Measurements from ENCODE around the gene PLXNA4. TPM values are rescaled to one million over a fixed set of nuclear protein-coding genes. Genes with fewer than 3 reads are reported as not detected.

Gene PLXNA4
- polyA plus RNA-seq, 1 donor (not counting 4 experiments of a cell fraction or from before 2014, with no cell fraction given), result 0.01 TPM

DNA sequence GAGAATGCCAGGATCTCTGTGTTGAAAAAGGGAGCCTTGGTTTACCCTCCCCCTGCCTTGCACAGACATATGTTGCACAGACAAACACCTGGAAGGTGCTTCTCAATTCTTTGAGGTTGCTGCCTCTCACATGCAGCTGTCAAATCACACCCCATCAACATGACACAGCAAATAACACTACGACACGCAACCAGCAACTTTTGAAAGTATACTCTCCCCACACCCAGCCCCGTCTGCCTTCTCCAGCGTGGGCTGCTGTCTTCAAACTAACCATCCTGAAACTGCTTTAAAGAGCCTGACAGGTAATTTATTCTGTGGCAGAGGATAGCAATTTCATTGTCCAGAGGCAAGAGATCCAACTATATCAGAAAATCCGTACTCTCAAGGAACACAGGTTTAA is 136.1 kb downstream of the PLXNA4 start:
- peaks cover 9% of the 10 kb centered on the region for H3K27me3 ChIP-seq (ENCODE audit: control insufficient read depth, extremely low read depth, insufficient read depth, low read length)
- H3K4me3 ChIP-seq (ENCODE audit: control insufficient read depth in 2 of 3, extremely low read depth in 1 of 3, insufficient read depth in 2 of 3, low read depth in 1 of 3, low read length in 3 of 3), result no peak overlapping the region
- H3K79me2 ChIP-seq (ENCODE audit: control insufficient read depth, insufficient read depth, low read length), result no peaks in the 10 kb centered on the region
- no peak overlapping the region for H3K4me2 ChIP-seq (ENCODE audit: control insufficient read depth, extremely low read depth, insufficient read depth, low read depth, low read length)
- no peak for TF ChIP-seq EZH2 (IDR thresholded peaks at IDR 0.05; ENCODE audit: low read length)
- TF ChIP-seq, protein P1, sequence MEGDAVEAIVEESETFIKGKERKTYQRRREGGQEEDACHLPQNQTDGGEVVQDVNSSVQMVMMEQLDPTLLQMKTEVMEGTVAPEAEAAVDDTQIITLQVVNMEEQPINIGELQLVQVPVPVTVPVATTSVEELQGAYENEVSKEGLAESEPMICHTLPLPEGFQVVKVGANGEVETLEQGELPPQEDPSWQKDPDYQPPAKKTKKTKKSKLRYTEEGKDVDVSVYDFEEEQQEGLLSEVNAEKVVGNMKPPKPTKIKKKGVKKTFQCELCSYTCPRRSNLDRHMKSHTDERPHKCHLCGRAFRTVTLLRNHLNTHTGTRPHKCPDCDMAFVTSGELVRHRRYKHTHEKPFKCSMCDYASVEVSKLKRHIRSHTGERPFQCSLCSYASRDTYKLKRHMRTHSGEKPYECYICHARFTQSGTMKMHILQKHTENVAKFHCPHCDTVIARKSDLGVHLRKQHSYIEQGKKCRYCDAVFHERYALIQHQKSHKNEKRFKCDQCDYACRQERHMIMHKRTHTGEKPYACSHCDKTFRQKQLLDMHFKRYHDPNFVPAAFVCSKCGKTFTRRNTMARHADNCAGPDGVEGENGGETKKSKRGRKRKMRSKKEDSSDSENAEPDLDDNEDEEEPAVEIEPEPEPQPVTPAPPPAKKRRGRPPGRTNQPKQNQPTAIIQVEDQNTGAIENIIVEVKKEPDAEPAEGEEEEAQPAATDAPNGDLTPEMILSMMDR (optimal IDR thresholded peaks at IDR 0.05 in 1 of 3, IDR thresholded peaks at IDR 0.05 in 1 of 3, conservative IDR thresholded peaks at IDR 0.05 in 1 of 3; ENCODE audit: extremely low read depth in 1 of 3, insufficient read depth in 2 of 3, low read length in 3 of 3), result no peak
- dilution Hi-C loops (cut with MboI; ENCODE audit: extremely low pct_ligation_motif_present, low sequenced_read_pairs), result no loop called here
- no peaks in the 10 kb centered on the region for H3K9me3 ChIP-seq (ENCODE audit: control insufficient read depth, low read depth, low read length)
- H3K9me1 ChIP-seq (ENCODE audit: control insufficient read depth, extremely low read depth, insufficient read depth, low read length), result no peaks in the 10 kb centered on the region
- no peak for DNase-seq (ENCODE audit: low read depth, low spot score)
- H4K20me1 ChIP-seq (ENCODE audit: control insufficient read depth, extremely low read depth, insufficient read depth, low read length), result no peaks in the 10 kb centered on the region
- no peaks in the 10 kb centered on the region for H3K4me1 ChIP-seq (ENCODE audit: control insufficient read depth, extremely low read depth, insufficient read depth, low read length)
- FAIRE-seq, result no peak
- H3K36me3 ChIP-seq (ENCODE audit: control insufficient read depth in 2 of 2, extremely low read depth in 1 of 2, insufficient read depth in 2 of 2, low read length in 2 of 2), result no peaks in the 10 kb centered on the region
- no peak overlapping the region for H3K27ac ChIP-seq (ENCODE audit: control insufficient read depth, insufficient read depth, low read length)
- no peak overlapping the region for H2AFZ ChIP-seq (ENCODE audit: control insufficient read depth, low read length)
- no peak overlapping the region for H3K9ac ChIP-seq (ENCODE audit: control insufficient read depth, extremely low read depth, insufficient read depth, low read length)

DNA sequence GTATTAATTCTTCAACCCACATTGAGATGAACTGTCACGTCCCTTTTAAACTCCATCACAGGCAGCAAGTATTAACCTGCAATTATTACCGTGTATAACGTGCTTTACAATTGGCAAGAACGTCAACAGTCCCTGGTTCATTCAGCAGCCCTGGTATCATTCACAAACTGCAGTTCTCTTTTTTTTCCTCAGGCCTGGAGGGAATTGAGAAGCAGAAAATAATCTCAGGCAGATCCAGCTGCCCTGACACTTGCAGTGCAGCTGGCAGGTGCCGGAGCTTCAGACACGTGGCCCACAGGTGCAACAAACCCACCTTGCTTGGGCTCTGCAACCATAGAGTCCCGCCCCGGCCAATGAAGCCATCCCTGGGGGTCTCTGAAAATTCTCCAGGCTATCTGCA is 137.3 kb downstream of the PLXNA4 start:
- H4K20me1 ChIP-seq (ENCODE audit: control insufficient read depth, extremely low read depth, insufficient read depth, low read length), result no peaks in the 10 kb centered on the region
- no peak overlapping the region for H3K4me3 ChIP-seq (ENCODE audit: control insufficient read depth in 2 of 3, extremely low read depth in 1 of 3, insufficient read depth in 2 of 3, low read depth in 1 of 3, low read length in 3 of 3)
- H3K27ac ChIP-seq (ENCODE audit: control insufficient read depth, insufficient read depth, low read length), result no peak overlapping the region
- no peaks in the 10 kb centered on the region for H3K9me1 ChIP-seq (ENCODE audit: control insufficient read depth, extremely low read depth, insufficient read depth, low read length)
- no peaks in the 10 kb centered on the region for H3K4me1 ChIP-seq (ENCODE audit: control insufficient read depth, extremely low read depth, insufficient read depth, low read length)
- H3K79me2 ChIP-seq (ENCODE audit: control insufficient read depth, insufficient read depth, low read length), result no peaks in the 10 kb centered on the region
- no peak overlapping the region for H2AFZ ChIP-seq (ENCODE audit: control insufficient read depth, low read length)
- H3K36me3 ChIP-seq (ENCODE audit: control insufficient read depth in 2 of 2, extremely low read depth in 1 of 2, insufficient read depth in 2 of 2, low read length in 2 of 2), result no peaks in the 10 kb centered on the region
- no peak for FAIRE-seq
- dilution Hi-C loops (cut with MboI; ENCODE audit: extremely low pct_ligation_motif_present, low sequenced_read_pairs), result no loop called here
- DNase-seq (ENCODE audit: low read depth, low spot score), result no peak
- TF ChIP-seq, protein P1 (optimal IDR thresholded peaks at IDR 0.05 in 1 of 3, IDR thresholded peaks at IDR 0.05 in 1 of 3, conservative IDR thresholded peaks at IDR 0.05 in 1 of 3; ENCODE audit: extremely low read depth in 1 of 3, insufficient read depth in 2 of 3, low read length in 3 of 3), result no peak
- no peak for TF ChIP-seq EZH2 (IDR thresholded peaks at IDR 0.05; ENCODE audit: low read length)
- H3K9ac ChIP-seq (ENCODE audit: control insufficient read depth, extremely low read depth, insufficient read depth, low read length), result no peak overlapping the region
- H3K27me3 ChIP-seq (ENCODE audit: control insufficient read depth, extremely low read depth, insufficient read depth, low read length), result peaks cover 20% of the 10 kb centered on the region
- no peaks in the 10 kb centered on the region for H3K9me3 ChIP-seq (ENCODE audit: control insufficient read depth, low read depth, low read length)
- H3K4me2 ChIP-seq (ENCODE audit: control insufficient read depth, extremely low read depth, insufficient read depth, low read depth, low read length), result no peak overlapping the region

Measured in keratinocyte (primary cell).